ENCODE data around the gene TMEM132C.

TMEM132C gene

GRCh38 chr12:128586451-128587029, 319.6 kb downstream of the TMEM132C start:
- WGBS (ENCODE audit: insufficient coverage), result 59% methylated on average over 6 of the region's 7 CpGs
- CTCF ChIA-PET, result no interaction called here
- Histone ChIP-seq H3K4me1 (ENCODE audit: control extremely low read depth in 1 of 4, control insufficient read depth in 4 of 4, insufficient read depth in 4 of 4, low read length in 3 of 4) (no peaks in the 10 kb centered on the region), H3K36me3 (ENCODE audit: control insufficient read depth in 4 of 4, insufficient read depth in 4 of 4, low read length in 3 of 4) (no peaks in the 10 kb centered on the region), H3K27me3 (replicated peaks in 2 of 5; ENCODE audit: control insufficient read depth in 4 of 5, insufficient read depth in 5 of 5, low read length in 4 of 5) (peaks cover 0 to 8% (median 2%) of the 10 kb centered on the region in 5 experiments), H3K4me3 (ENCODE audit: control insufficient read depth in 1 of 7, extremely low read depth in 1 of 7, insufficient read depth in 4 of 7, low read depth in 2 of 7, low read length in 6 of 7) (no peak overlapping the region), H3K9me3 (ENCODE audit: control extremely low read depth in 1 of 5, control insufficient read depth in 4 of 5, insufficient read depth in 2 of 5, low read depth in 1 of 5, low read length in 4 of 5) (peaks cover 0 to 1% (median 0%) of the 10 kb centered on the region in 5 experiments), H3K27ac (ENCODE audit: insufficient read depth in 1 of 2, low read depth in 1 of 2, low read length in 2 of 2, poor library complexity in 1 of 2, severe bottlenecking in 2 of 2) (no peak overlapping the region)
- DNase-seq, result no peak
- POLR2A ChIA-PET, result no interaction called here

GRCh38 chr12:128587918-128588317, 320.9 kb downstream of the TMEM132C start:
- CTCF ChIA-PET, result no interaction called here
- H3K4me3 ChIP-seq (ENCODE audit: control insufficient read depth in 1 of 7, extremely low read depth in 1 of 7, insufficient read depth in 4 of 7, low read depth in 2 of 7, low read length in 6 of 7), result no peak overlapping the region
- 83% methylated on average over 1 of the region's 2 CpGs for WGBS (ENCODE audit: insufficient coverage)
- H3K9me3 ChIP-seq (ENCODE audit: control extremely low read depth in 1 of 5, control insufficient read depth in 4 of 5, insufficient read depth in 2 of 5, low read depth in 1 of 5, low read length in 4 of 5), result peaks cover 0 to 1% (median 0%) of the 10 kb centered on the region in 5 experiments
- no peak overlapping the region for H3K27ac ChIP-seq (ENCODE audit: insufficient read depth in 1 of 2, low read depth in 1 of 2, low read length in 2 of 2, poor library complexity in 1 of 2, severe bottlenecking in 2 of 2)
- no peak for DNase-seq
- POLR2A ChIA-PET, result no interaction called here
- H3K4me1 ChIP-seq (ENCODE audit: control extremely low read depth in 1 of 4, control insufficient read depth in 4 of 4, insufficient read depth in 4 of 4, low read length in 3 of 4), result no peaks in the 10 kb centered on the region
- H3K36me3 ChIP-seq (ENCODE audit: control insufficient read depth in 4 of 4, insufficient read depth in 4 of 4, low read length in 3 of 4), result no peaks in the 10 kb centered on the region
- peaks cover 0 to 8% (median 2%) of the 10 kb centered on the region in 5 experiments for H3K27me3 ChIP-seq (replicated peaks in 2 of 5; ENCODE audit: control insufficient read depth in 4 of 5, insufficient read depth in 5 of 5, low read length in 4 of 5)

GRCh38 chr12:128592220-128592744, 325.3 kb downstream of the TMEM132C start:
- Histone ChIP-seq H3K4me3 (ENCODE audit: control insufficient read depth in 1 of 7, extremely low read depth in 1 of 7, insufficient read depth in 4 of 7, low read depth in 2 of 7, low read length in 6 of 7) (no peak overlapping the region), H3K4me1 (ENCODE audit: control extremely low read depth in 1 of 4, control insufficient read depth in 4 of 4, insufficient read depth in 4 of 4, low read length in 3 of 4) (no peaks in the 10 kb centered on the region), H3K9me3 (ENCODE audit: control extremely low read depth in 1 of 5, control insufficient read depth in 4 of 5, insufficient read depth in 2 of 5, low read depth in 1 of 5, low read length in 4 of 5) (no peaks in the 10 kb centered on the region), H3K27me3 (replicated peaks in 2 of 5; ENCODE audit: control insufficient read depth in 4 of 5, insufficient read depth in 5 of 5, low read length in 4 of 5) (no peaks in the 10 kb centered on the region), H3K36me3 (ENCODE audit: control insufficient read depth in 4 of 4, insufficient read depth in 4 of 4, low read length in 3 of 4) (no peaks in the 10 kb centered on the region), H3K27ac (ENCODE audit: insufficient read depth in 1 of 2, low read depth in 1 of 2, low read length in 2 of 2, poor library complexity in 1 of 2, severe bottlenecking in 2 of 2) (no peak overlapping the region)
- CTCF ChIA-PET, result no interaction called here
- DNase-seq, result no peak
- POLR2A ChIA-PET, result no interaction called here
- WGBS (ENCODE audit: insufficient coverage), result 43% methylated on average over 1 of the region's 6 CpGs

- no peaks in the 10 kb centered on the region for H3K4me1 ChIP-seq (ENCODE audit: control extremely low read depth in 1 of 4, control insufficient read depth in 4 of 4, insufficient read depth in 4 of 4, low read length in 3 of 4)
- WGBS (ENCODE audit: insufficient coverage), result 80% methylated on average over 7 of the region's 7 CpGs
- ChIA-PET CTCF (no interaction called here), POLR2A (no interaction called here)
- H3K4me3 ChIP-seq (ENCODE audit: control insufficient read depth in 1 of 7, extremely low read depth in 1 of 7, insufficient read depth in 4 of 7, low read depth in 2 of 7, low read length in 6 of 7), result no peak overlapping the region
- no peaks in the 10 kb centered on the region for H3K27me3 ChIP-seq (replicated peaks in 2 of 5; ENCODE audit: control insufficient read depth in 4 of 5, insufficient read depth in 5 of 5, low read length in 4 of 5)
- DNase-seq, result no peak
- H3K36me3 ChIP-seq (ENCODE audit: control insufficient read depth in 4 of 4, insufficient read depth in 4 of 4, low read length in 3 of 4), result no peaks in the 10 kb centered on the region
- H3K9me3 ChIP-seq (ENCODE audit: control extremely low read depth in 1 of 5, control insufficient read depth in 4 of 5, insufficient read depth in 2 of 5, low read depth in 1 of 5, low read length in 4 of 5), result no peaks in the 10 kb centered on the region
- no peak overlapping the region for H3K27ac ChIP-seq (ENCODE audit: insufficient read depth in 1 of 2, low read depth in 1 of 2, low read length in 2 of 2, poor library complexity in 1 of 2, severe bottlenecking in 2 of 2)
Observed at GRCh38 chr12:128594521-128594920, 327.6 kb downstream of the TMEM132C start.

- Histone ChIP-seq H3K4me1 (ENCODE audit: control extremely low read depth in 1 of 4, control insufficient read depth in 4 of 4, insufficient read depth in 4 of 4, low read length in 3 of 4) (no peaks in the 10 kb centered on the region), H3K36me3 (ENCODE audit: control insufficient read depth in 4 of 4, insufficient read depth in 4 of 4, low read length in 3 of 4) (no peaks in the 10 kb centered on the region), H3K27ac (ENCODE audit: insufficient read depth in 1 of 2, low read depth in 1 of 2, low read length in 2 of 2, poor library complexity in 1 of 2, severe bottlenecking in 2 of 2) (no peak overlapping the region), H3K4me3 (ENCODE audit: control insufficient read depth in 1 of 7, extremely low read depth in 1 of 7, insufficient read depth in 4 of 7, low read depth in 2 of 7, low read length in 6 of 7) (no peak overlapping the region), H3K27me3 (replicated peaks in 2 of 5; ENCODE audit: control insufficient read depth in 4 of 5, insufficient read depth in 5 of 5, low read length in 4 of 5) (no peaks in the 10 kb centered on the region), H3K9me3 (ENCODE audit: control extremely low read depth in 1 of 5, control insufficient read depth in 4 of 5, insufficient read depth in 2 of 5, low read depth in 1 of 5, low read length in 4 of 5) (no peaks in the 10 kb centered on the region)
- ChIA-PET POLR2A (no interaction called here), CTCF (no interaction called here)
- no peak for DNase-seq
- 72% methylated on average over 8 of the region's 8 CpGs for WGBS (ENCODE audit: insufficient coverage)
Observed at GRCh38 chr12:128595609-128596008, 328.6 kb downstream of the TMEM132C start.

- no peak for DNase-seq
- H3K9me3 ChIP-seq (ENCODE audit: control extremely low read depth in 1 of 5, control insufficient read depth in 4 of 5, insufficient read depth in 2 of 5, low read depth in 1 of 5, low read length in 4 of 5), result no peaks in the 10 kb centered on the region
- no peaks in the 10 kb centered on the region for H3K4me1 ChIP-seq (ENCODE audit: control extremely low read depth in 1 of 4, control insufficient read depth in 4 of 4, insufficient read depth in 4 of 4, low read length in 3 of 4)
- H3K27ac ChIP-seq (ENCODE audit: insufficient read depth in 1 of 2, low read depth in 1 of 2, low read length in 2 of 2, poor library complexity in 1 of 2, severe bottlenecking in 2 of 2), result no peak overlapping the region
- POLR2A ChIA-PET, result no interaction called here
- no peak overlapping the region for H3K4me3 ChIP-seq (ENCODE audit: control insufficient read depth in 1 of 7, extremely low read depth in 1 of 7, insufficient read depth in 4 of 7, low read depth in 2 of 7, low read length in 6 of 7)
- WGBS (ENCODE audit: insufficient coverage), result 89% methylated on average over 5 of the region's 6 CpGs
- CTCF ChIA-PET, result no interaction called here
- H3K36me3 ChIP-seq (ENCODE audit: control insufficient read depth in 4 of 4, insufficient read depth in 4 of 4, low read length in 3 of 4), result no peaks in the 10 kb centered on the region
- no peaks in the 10 kb centered on the region for H3K27me3 ChIP-seq (replicated peaks in 2 of 5; ENCODE audit: control insufficient read depth in 4 of 5, insufficient read depth in 5 of 5, low read length in 4 of 5)
Observed at GRCh38 chr12:128600886-128601285, 333.9 kb downstream of the TMEM132C start.

GRCh38 chr12:128603573-128604115, 336.7 kb downstream of the TMEM132C start:
- POLR2A ChIA-PET, result no interaction called here
- no peaks in the 10 kb centered on the region for H3K4me1 ChIP-seq (ENCODE audit: control extremely low read depth in 1 of 4, control insufficient read depth in 4 of 4, insufficient read depth in 4 of 4, low read length in 3 of 4)
- H3K27ac ChIP-seq (ENCODE audit: insufficient read depth in 1 of 2, low read depth in 1 of 2, low read length in 2 of 2, poor library complexity in 1 of 2, severe bottlenecking in 2 of 2), result no peak overlapping the region
- no peaks in the 10 kb centered on the region for H3K9me3 ChIP-seq (ENCODE audit: control extremely low read depth in 1 of 5, control insufficient read depth in 4 of 5, insufficient read depth in 2 of 5, low read depth in 1 of 5, low read length in 4 of 5)
- peak in 1 of 3 donors; percentile 2 for DNase-seq
- CTCF ChIA-PET, result no interaction called here
- 57% methylated on average over 3 of the region's 4 CpGs for WGBS (ENCODE audit: insufficient coverage)
- H3K27me3 ChIP-seq (replicated peaks in 2 of 5; ENCODE audit: control insufficient read depth in 4 of 5, insufficient read depth in 5 of 5, low read length in 4 of 5), result no peaks in the 10 kb centered on the region
- no peaks in the 10 kb centered on the region for H3K36me3 ChIP-seq (ENCODE audit: control insufficient read depth in 4 of 4, insufficient read depth in 4 of 4, low read length in 3 of 4)
- H3K4me3 ChIP-seq (ENCODE audit: control insufficient read depth in 1 of 7, extremely low read depth in 1 of 7, insufficient read depth in 4 of 7, low read depth in 2 of 7, low read length in 6 of 7), result no peak overlapping the region
